Measurements from ENCODE around the gene IMPDH1.
"Not testable (repeated sequence)": the region's sequence is repeated elsewhere in the genome, so short reads cannot be mapped to it uniquely, and the experiment has no call there.

The IMPDH1 gene

GRCh38 chr7:128409596-128410450 lies at the start of gene IMPDH1:
TSS of gene IMPDH1 (minus strand) at chr7:128409982. CDS start at chr7:128409901, 81 bp downstream.
- Histone ChIP-seq H3K9me3 (ENCODE audit: control insufficient read depth in 1 of 2, low read length in 2 of 2) (no peaks in the 10 kb centered on the region), H3K4me1 (ENCODE audit: control insufficient read depth in 1 of 2, insufficient read depth in 2 of 2, low read length in 2 of 2) (peaks cover 20 to 30% of the 10 kb centered on the region in 2 donors), H3K9ac (ENCODE audit: low read depth in 1 of 2, low read length in 2 of 2) (peak within 1 kb of the TSS; percentile 70 to 84), H3K36me3 (ENCODE audit: control insufficient read depth in 1 of 2, insufficient read depth in 2 of 2, low read length in 2 of 2) (no peaks in the 10 kb centered on the region), H3K4me3 (ENCODE audit: low read depth in 1 of 2, low read length in 2 of 2) (peak within 1 kb of the TSS; percentile 81 to 93), H3K27ac (ENCODE audit: low read depth, low read length) (peak within 1 kb of the TSS; percentile 63), H3K27me3 (ENCODE audit: control insufficient read depth in 1 of 2, insufficient read depth in 2 of 2, low read length in 2 of 2) (peaks cover 3 to 4% of the 10 kb centered on the region in 2 donors)

- H3K36me3 ChIP-seq (ENCODE audit: control insufficient read depth in 1 of 2, insufficient read depth in 2 of 2, low read length in 2 of 2), result no peaks in the 10 kb centered on the region
- no peak overlapping the region for H3K9ac ChIP-seq (ENCODE audit: low read depth in 1 of 2, low read length in 2 of 2)
- H3K27me3 ChIP-seq (ENCODE audit: control insufficient read depth in 1 of 2, insufficient read depth in 2 of 2, low read length in 2 of 2), result no peaks in the 10 kb centered on the region
- no peak overlapping the region for H3K27ac ChIP-seq (ENCODE audit: low read depth, low read length)
- H3K4me3 ChIP-seq (ENCODE audit: low read depth in 1 of 2, low read length in 2 of 2), result no peak overlapping the region
- no peaks in the 10 kb centered on the region for H3K9me3 ChIP-seq (ENCODE audit: control insufficient read depth in 1 of 2, low read length in 2 of 2)
- peaks cover 29 to 36% of the 10 kb centered on the region in 2 donors for H3K4me1 ChIP-seq (ENCODE audit: control insufficient read depth in 1 of 2, insufficient read depth in 2 of 2, low read length in 2 of 2)
Measured at GRCh38 chr7:128459394-128459878, 49.7 kb upstream of the IMPDH1 start.

- no peaks in the 10 kb centered on the region for H3K9me3 ChIP-seq (ENCODE audit: control insufficient read depth in 1 of 2, low read length in 2 of 2)
- H3K4me3 ChIP-seq (ENCODE audit: low read depth in 1 of 2, low read length in 2 of 2), result no peak overlapping the region
- H3K4me1 ChIP-seq (ENCODE audit: control insufficient read depth in 1 of 2, insufficient read depth in 2 of 2, low read length in 2 of 2), result peaks cover 33 to 41% of the 10 kb centered on the region in 2 donors
- H3K9ac ChIP-seq (ENCODE audit: low read depth in 1 of 2, low read length in 2 of 2), result no peak overlapping the region
- no peaks in the 10 kb centered on the region for H3K36me3 ChIP-seq (ENCODE audit: control insufficient read depth in 1 of 2, insufficient read depth in 2 of 2, low read length in 2 of 2)
- no peaks in the 10 kb centered on the region for H3K27me3 ChIP-seq (ENCODE audit: control insufficient read depth in 1 of 2, insufficient read depth in 2 of 2, low read length in 2 of 2)
- H3K27ac ChIP-seq (ENCODE audit: low read depth, low read length), result no peak overlapping the region
Measured at GRCh38 chr7:128458956-128459355, 49.2 kb upstream of the IMPDH1 start.

GRCh38 chr7:128457385-128457784 lies 47.6 kb upstream of the IMPDH1 start:
- H3K36me3 ChIP-seq (ENCODE audit: control insufficient read depth in 1 of 2, insufficient read depth in 2 of 2, low read length in 2 of 2); H3K27ac ChIP-seq (ENCODE audit: low read depth, low read length); H3K4me3 ChIP-seq (ENCODE audit: low read depth in 1 of 2, low read length in 2 of 2); H3K9me3 ChIP-seq (ENCODE audit: control insufficient read depth in 1 of 2, low read length in 2 of 2); H3K27me3 ChIP-seq (ENCODE audit: control insufficient read depth in 1 of 2, insufficient read depth in 2 of 2, low read length in 2 of 2): not testable (repeated sequence)
- Histone ChIP-seq H3K4me1 (ENCODE audit: control insufficient read depth in 1 of 2, insufficient read depth in 2 of 2, low read length in 2 of 2) (peaks cover 43 to 47% of the 10 kb centered on the region in 2 donors), H3K9ac (ENCODE audit: low read depth in 1 of 2, low read length in 2 of 2) (peak overlapping the region in 1 of 2 donors; percentile 10)

- no peaks in the 10 kb centered on the region for H3K9me3 ChIP-seq (ENCODE audit: control insufficient read depth in 1 of 2, low read length in 2 of 2)
- H3K9ac ChIP-seq (ENCODE audit: low read depth in 1 of 2, low read length in 2 of 2), result peak overlapping the region; percentile 85 to 99
- no peaks in the 10 kb centered on the region for H3K36me3 ChIP-seq (ENCODE audit: control insufficient read depth in 1 of 2, insufficient read depth in 2 of 2, low read length in 2 of 2)
- H3K27ac ChIP-seq (ENCODE audit: low read depth, low read length), result peak overlapping the region; percentile 87
- H3K27me3 ChIP-seq (ENCODE audit: control insufficient read depth in 1 of 2, insufficient read depth in 2 of 2, low read length in 2 of 2), result no peaks in the 10 kb centered on the region
- H3K4me1 ChIP-seq (ENCODE audit: control insufficient read depth in 1 of 2, insufficient read depth in 2 of 2, low read length in 2 of 2), result peaks cover 43 to 47% of the 10 kb centered on the region in 2 donors
- H3K4me3 ChIP-seq (ENCODE audit: low read depth in 1 of 2, low read length in 2 of 2), result peak overlapping the region; percentile 98
Measured at GRCh38 chr7:128456255-128456725, 46.5 kb upstream of the IMPDH1 start.

- Histone ChIP-seq H3K9ac (ENCODE audit: low read depth in 1 of 2, low read length in 2 of 2) (peak within 1 kb of the TSS; percentile 85 to 99), H3K9me3 (ENCODE audit: control insufficient read depth in 1 of 2, low read length in 2 of 2) (no peaks in the 10 kb centered on the region)
Measured at GRCh38 chr7:128455543-128456254, 45.9 kb upstream of the IMPDH1 start, which contains the start of gene HILPDA. TSS of gene HILPDA (plus strand) at chr7:128455878. CDS start at chr7:128457269, 1,391 bp downstream.

GRCh38 chr7:128454808-128455542 lies 45.2 kb upstream of the IMPDH1 start:
- no peaks in the 10 kb centered on the region for H3K27me3 ChIP-seq (ENCODE audit: control insufficient read depth in 1 of 2, insufficient read depth in 2 of 2, low read length in 2 of 2)
- no peaks in the 10 kb centered on the region for H3K9me3 ChIP-seq (ENCODE audit: control insufficient read depth in 1 of 2, low read length in 2 of 2)
- H3K9ac ChIP-seq (ENCODE audit: low read depth in 1 of 2, low read length in 2 of 2), result peak overlapping the region; percentile 76 to 99
- peaks cover 43 to 47% of the 10 kb centered on the region in 2 donors for H3K4me1 ChIP-seq (ENCODE audit: control insufficient read depth in 1 of 2, insufficient read depth in 2 of 2, low read length in 2 of 2)
- H3K4me3 ChIP-seq (ENCODE audit: low read depth in 1 of 2, low read length in 2 of 2), result peak overlapping the region; percentile 98
- H3K27ac ChIP-seq (ENCODE audit: low read depth, low read length), result peak overlapping the region; percentile 87
- H3K36me3 ChIP-seq (ENCODE audit: control insufficient read depth in 1 of 2, insufficient read depth in 2 of 2, low read length in 2 of 2), result no peaks in the 10 kb centered on the region

More at GRCh38 chr7:128455543-128456254, 45.9 kb upstream of the IMPDH1 start, which contains the start of gene HILPDA:
- H3K4me1 ChIP-seq (ENCODE audit: control insufficient read depth in 1 of 2, insufficient read depth in 2 of 2, low read length in 2 of 2), result peaks cover 43 to 47% of the 10 kb centered on the region in 2 donors
- H3K27ac ChIP-seq (ENCODE audit: low read depth, low read length), result peak within 1 kb of the TSS; percentile 87
- H3K27me3 ChIP-seq (ENCODE audit: control insufficient read depth in 1 of 2, insufficient read depth in 2 of 2, low read length in 2 of 2), result no peaks in the 10 kb centered on the region
- H3K4me3 ChIP-seq (ENCODE audit: low read depth in 1 of 2, low read length in 2 of 2), result peak within 1 kb of the TSS; percentile 98
- no peaks in the 10 kb centered on the region for H3K36me3 ChIP-seq (ENCODE audit: control insufficient read depth in 1 of 2, insufficient read depth in 2 of 2, low read length in 2 of 2)

- H3K9me3 ChIP-seq (ENCODE audit: control insufficient read depth in 1 of 2, low read length in 2 of 2), result no peaks in the 10 kb centered on the region
- H3K27me3 ChIP-seq (ENCODE audit: control insufficient read depth in 1 of 2, insufficient read depth in 2 of 2, low read length in 2 of 2), result no peaks in the 10 kb centered on the region
- H3K4me1 ChIP-seq (ENCODE audit: control insufficient read depth in 1 of 2, insufficient read depth in 2 of 2, low read length in 2 of 2), result peaks cover 40 to 41% of the 10 kb centered on the region in 2 donors
- no peaks in the 10 kb centered on the region for H3K36me3 ChIP-seq (ENCODE audit: control insufficient read depth in 1 of 2, insufficient read depth in 2 of 2, low read length in 2 of 2)
- peak overlapping the region; percentile 38 to 42 for H3K4me3 ChIP-seq (ENCODE audit: low read depth in 1 of 2, low read length in 2 of 2)
- H3K27ac ChIP-seq (ENCODE audit: low read depth, low read length), result peak overlapping the region; percentile 81
- peak overlapping the region; percentile 10 to 28 for H3K9ac ChIP-seq (ENCODE audit: low read depth in 1 of 2, low read length in 2 of 2)
Measured at GRCh38 chr7:128453836-128454804, 44.3 kb upstream of the IMPDH1 start.

GRCh38 chr7:128452552-128452951 lies 42.8 kb upstream of the IMPDH1 start:
- no peak overlapping the region for H3K4me3 ChIP-seq (ENCODE audit: low read depth in 1 of 2, low read length in 2 of 2)
- H3K9ac ChIP-seq (ENCODE audit: low read depth in 1 of 2, low read length in 2 of 2), result no peak overlapping the region
- H3K36me3 ChIP-seq (ENCODE audit: control insufficient read depth in 1 of 2, insufficient read depth in 2 of 2, low read length in 2 of 2), result no peaks in the 10 kb centered on the region
- H3K9me3 ChIP-seq (ENCODE audit: control insufficient read depth in 1 of 2, low read length in 2 of 2), result no peaks in the 10 kb centered on the region
- peaks cover 32 to 38% of the 10 kb centered on the region in 2 donors for H3K4me1 ChIP-seq (ENCODE audit: control insufficient read depth in 1 of 2, insufficient read depth in 2 of 2, low read length in 2 of 2)
- no peaks in the 10 kb centered on the region for H3K27me3 ChIP-seq (ENCODE audit: control insufficient read depth in 1 of 2, insufficient read depth in 2 of 2, low read length in 2 of 2)
- no peak overlapping the region for H3K27ac ChIP-seq (ENCODE audit: low read depth, low read length)
